Activated T-helper 1 cell treated with Interleukin-2 at 50 U/mL for 16 hours (primary cell): ENCODE results near the gene DMGDH.

Source experiments
- DNase-seq: peaks from one replicate; pipeline ENCODE4 v3.0.0-alpha.2; 2020; ENCODE audit warnings: low read depth

Gene DMGDH

DNA sequence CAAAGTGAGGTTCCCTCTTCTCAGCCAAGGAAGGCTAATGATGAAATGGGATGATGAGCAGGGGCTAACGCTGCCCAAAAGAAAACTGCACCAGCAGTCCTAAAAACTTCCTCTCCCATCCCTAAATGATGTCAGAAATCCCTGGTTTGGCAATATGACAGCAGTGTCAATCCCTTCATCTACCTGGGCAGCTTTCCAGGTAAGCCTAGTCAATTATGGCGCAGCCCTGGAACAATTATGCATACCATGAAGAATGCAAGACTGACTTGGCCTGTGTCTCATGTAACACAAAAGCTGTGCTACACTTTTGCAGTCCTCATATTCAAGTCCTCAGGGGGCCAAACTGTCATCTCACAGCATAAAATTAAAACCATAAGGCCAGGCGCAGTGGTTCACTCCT lies 7.0 kb downstream of the DMGDH start:
- no peak for DNase-seq

DNA sequence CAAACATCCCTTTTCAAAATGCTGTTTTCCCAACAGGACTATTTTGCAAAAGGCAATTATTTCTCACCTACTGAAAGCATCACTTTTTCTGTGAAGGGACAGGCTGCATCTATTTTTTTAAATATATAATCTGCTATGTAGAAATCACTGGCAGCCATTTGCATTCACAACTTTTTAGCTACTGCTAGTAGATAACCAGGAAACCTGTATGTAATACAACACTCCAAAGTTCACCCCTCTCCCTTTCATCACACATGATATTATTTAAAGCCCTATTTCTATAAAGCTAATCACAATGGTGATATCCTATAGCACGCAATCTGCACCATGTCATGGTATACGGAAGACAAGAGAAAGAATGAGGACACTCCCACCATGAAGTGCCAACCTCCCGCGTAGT lies 9.8 kb downstream of the DMGDH start:
- no peak for DNase-seq

DNA sequence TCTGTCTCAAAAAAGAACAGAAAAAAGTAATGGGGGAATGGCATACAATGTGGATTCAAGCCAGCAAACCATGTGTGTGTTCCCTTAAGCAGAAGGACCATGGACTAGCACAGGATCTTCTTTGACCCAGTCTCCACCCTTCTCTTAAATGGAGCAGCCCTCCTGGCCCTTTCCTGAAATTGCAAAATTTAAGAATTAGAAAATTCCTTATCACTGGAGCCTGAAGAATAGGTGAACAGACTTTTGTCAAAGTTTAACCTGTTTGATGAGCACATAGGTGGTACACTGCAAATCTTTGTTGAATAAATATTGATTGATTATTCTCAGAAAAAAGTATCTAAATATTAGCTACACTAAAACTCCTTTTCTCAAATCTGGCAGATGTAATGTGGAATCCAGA lies 12.6 kb downstream of the DMGDH start:
- no peak for DNase-seq

DNA sequence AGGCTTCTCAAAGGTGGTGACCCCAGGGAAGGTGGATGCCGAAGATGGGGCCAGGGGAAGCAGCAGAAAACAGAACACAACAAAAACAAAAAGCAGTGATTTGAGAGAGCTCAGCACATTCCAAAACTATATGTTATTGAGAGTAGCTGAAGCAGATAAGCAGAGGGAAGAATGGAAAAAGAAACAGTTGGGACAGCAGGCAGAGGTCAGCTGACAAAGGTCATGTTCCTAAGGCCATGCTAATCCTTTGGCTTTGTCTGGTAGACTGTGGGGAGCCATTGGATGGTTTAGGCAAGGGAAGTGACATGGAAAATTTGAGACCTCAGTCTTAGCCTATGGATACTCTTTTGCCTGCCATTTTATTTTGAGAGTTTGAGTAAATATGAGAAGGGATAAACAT lies 14.5 kb downstream of the DMGDH start:
- no peak for DNase-seq

DNA sequence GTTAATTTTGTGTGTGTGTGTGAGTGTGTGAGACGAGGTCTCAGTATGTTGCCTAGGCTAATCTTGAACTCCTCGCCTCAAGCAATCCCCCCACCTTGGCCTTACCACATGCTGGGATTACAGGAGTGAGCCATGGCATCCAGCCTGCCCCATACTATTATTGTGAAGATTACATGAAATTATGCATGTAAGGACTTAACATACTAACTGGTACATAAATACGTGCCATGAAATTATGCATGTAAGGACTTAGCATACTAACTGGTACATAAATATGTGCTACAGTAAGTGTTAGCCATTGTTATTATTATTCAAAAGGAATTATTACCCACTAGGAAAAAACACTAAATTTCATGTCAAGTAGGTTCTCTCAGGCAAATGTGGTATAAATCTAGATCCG lies 16.2 kb downstream of the DMGDH start:
- no peak for DNase-seq

DNA sequence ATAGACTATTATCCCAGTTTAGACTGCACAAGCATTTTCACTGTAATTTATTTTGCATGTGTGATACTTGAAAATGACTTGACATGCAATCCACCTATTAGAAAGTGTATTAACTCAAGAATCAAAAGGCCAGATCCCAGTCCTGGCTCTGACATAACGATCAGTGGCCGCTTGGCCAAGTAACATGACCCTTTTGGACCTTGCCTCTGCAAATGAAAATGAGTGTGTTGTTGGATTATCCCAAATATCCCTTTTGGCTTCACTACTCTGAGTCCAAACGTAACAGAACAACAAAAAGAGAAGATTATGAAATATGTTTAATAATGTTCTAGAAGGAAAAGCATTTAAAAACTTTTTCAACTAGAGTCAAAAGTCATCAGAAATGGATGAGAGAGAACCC lies 19.0 kb downstream of the DMGDH start:
- no peak for DNase-seq

DNA sequence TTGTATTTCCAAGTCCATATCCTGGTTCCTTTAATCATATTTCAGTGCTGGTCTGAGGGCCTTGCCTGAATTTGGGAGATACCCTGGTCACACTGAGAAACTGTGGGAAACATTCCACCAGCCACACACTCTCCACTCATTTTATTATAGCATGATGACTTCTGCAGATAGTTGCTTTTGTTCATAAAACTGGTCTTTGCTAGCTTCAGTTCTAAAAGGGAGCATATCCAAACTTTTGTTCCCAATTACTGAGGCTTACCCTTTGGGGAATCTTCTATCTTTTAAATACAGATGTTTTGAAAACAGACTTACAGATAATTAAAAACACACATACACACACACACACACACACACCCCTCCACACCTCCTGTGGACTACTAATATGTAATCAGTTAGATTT lies 21.0 kb downstream of the DMGDH start:
- DNase-seq, result no peak

DNA sequence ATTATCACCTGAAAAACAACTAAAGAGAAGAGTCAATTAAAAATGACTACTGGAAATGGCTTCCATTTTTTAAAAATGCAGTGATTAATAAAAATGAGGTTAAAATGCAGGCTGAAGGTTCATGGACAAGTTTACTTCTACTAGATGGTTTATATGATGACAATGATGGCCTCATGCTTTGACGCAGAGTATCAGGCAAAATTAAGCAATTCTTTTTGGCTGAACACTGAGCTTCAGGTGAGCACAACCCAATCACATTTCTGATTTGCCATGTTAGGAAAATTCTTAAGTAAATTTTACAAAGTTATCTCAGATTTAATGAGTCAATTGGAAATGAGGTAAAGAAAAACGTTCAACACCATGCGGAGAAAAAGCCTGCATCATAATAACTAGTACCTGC lies 22.3 kb downstream of the DMGDH start:
- DNase-seq, result no peak

DNA sequence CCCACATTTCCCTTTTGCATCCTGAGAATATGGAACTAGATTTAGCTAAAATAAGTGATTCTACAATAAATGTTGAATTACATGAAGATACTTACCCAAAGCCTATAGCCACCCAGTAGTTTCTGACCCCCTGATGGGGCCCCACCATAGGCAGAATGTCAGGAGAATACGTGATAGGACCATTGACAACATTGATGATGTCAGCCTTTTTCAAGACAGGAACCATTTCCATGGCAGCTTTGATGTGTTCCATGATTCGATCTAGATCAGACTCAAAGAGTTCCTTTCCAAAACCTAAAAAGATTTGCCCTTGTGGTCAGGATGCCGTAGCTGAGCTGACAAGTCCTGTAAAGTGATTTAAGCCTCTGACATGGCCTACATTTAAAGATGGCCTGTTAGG lies 27.3 kb downstream of the DMGDH start:
- DNase-seq, result no peak

DNA sequence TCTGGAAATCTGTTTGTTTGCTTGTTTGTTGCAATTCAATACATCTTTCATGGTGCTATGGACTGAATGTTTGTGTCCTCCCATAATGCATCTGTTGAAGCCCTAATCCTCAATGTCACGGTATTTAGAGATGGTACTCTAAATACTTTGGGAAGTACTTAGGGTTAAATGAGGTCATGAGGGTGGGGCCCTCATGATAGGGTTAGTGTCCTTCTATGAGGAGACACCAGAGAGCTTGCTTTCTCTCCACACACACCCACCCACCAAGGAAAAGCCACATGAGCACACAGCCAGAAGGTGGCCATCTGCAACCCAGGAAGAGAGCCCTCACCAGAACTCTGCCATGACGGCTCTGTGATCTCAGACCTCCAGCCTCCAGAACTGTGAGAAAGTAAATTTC lies 32.7 kb downstream of the DMGDH start:
- DNase-seq, result no peak

DNA sequence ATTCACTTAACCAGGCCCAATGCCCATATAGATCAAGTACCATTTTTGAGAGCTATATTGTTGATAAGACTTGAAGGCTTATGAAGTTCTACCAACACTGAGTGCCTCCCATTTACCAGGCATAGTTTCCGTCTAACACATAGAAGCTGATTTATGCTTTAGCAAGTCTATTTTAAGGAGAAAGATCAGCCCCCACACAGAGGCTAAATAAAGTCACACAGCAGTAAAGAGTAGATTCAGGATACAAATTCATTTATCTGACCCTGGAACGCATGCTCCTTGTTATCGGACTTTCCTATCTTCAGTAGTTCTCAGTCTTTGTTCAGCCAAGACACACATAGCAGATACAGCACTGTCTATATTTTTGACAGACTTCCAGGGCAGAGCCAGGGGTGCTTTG lies 34.2 kb downstream of the DMGDH start:
- DNase-seq, result no peak

DNA sequence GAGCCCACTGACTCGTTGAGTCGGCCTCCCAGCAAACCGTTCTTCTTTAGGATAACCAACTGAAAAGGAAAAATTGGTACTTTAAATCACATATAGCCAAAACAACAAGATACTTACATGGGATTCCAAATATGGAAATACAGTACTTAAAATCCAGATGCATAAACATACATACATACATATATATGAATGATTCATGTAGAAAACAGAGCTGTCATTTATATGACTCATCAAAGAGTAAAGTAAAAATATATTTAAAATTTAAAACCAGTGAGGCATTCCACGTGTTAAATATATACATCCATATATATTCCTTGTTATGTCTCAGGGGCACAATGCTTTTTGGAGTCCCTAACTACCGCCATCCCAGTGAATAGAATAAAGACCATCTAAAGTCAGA lies 36.7 kb downstream of the DMGDH start:
- DNase-seq, result no peak

DNA sequence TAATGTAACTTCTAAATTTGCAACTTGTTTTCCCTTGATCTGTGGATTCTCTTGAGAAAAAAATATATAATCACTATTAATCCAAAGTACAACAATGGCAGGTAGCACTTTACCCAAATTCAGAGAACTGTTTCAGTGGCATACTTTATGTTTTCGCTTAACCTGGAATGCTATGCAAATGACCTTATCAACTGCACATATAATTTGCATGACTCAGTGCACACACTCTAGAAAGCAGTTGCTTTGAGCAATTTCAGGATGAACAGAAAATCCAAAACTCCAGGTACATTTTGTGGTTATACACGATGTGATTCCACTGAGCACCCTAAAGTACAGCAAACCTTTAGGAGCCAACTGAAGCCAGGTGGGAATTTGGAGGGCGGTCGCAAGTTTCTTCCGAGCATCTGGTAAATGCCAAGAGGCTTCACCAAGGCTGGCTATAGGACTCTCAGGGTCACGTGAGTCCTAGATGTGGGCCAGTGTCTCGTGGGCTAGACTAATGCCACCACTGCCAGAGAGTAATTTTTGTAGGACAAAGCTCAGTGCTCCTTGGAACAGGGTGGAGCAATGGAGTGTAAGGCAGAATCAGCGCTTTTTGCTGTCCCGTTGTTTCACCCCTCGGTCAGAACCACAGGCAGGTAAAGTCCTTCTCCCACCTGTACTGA lies 37.3 kb downstream of the DMGDH start:
- DNase-seq, result no peak

DNA sequence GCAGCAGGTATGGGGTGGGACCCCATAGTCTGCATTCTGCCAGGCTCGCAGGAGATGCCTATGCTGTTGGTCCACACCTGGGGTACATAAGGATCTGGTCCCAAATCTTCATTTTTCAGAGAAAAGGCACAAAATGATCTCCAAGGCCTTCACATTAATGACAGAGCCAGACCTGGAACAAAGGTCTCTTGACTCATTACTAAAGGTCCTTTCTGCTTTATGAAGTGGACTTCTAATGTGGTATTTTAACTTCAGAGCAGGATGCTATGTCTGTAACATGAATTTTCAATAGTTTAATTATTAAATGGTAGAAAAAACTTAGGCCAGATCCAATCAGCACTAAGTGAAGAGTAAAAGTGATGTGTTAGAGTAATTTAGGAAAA lies 38.0 kb downstream of the DMGDH start:
- DNase-seq, result no peak

DNA sequence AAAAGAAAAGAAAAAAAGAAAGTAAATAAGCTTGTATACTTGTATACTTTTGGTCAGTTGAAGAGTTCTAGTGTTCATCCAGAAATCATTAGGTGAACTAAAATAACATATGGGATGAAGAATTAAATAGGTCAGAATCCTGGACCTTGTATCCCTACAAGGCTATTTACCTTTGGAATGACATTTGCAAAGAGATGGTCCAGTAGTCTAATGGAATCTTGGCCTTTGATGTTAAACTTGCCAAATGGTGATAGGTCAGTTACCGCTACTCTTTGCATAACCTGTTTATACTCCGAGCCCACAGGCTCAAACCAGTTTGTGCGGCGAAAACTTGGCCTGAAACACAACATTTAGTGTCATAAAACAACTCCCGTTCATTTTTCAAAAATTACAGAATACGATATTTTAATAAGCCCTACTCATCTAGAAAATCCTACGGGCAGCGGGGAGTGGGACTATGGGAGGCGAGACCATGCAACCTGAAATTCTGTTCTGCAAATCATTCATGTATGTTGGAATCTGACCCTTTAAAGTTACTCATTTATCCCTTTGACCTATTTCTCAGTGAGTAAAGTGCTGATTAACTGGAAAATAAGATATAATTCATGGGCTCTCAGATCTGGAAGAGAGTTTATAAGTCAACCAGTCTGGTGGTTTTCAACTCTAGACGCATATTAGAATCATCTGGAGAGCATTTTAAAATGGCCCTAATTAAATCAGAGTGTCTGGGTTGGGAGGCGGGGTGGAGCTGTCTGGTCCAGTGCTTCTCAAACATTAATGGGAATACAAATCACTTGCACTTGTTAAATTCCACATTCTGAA lies 38.6 kb downstream of the DMGDH start:
- DNase-seq, result no peak

DNA sequence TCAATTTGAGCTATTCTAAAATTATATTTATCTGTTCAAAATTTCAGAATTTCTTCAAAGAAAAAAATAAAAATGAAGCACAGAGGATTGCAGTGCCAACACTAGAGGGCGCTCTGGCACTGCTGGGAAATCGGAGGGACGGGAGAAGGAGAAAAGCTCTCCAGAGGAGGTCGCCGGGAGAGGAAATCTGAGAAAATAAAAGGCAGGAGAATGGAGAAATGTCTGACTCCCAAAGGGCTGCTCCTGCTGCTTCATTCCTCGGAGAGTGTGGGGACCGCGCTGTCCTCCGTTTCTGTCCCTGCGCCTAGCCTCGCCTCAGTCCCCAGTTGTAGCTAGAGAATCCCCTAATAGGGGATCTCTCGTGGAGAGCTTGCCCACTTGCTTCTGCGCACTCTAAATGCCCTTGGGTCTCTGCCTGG lies 44.4 kb downstream of the DMGDH start:
- peak; percentile 10 for DNase-seq

DNA sequence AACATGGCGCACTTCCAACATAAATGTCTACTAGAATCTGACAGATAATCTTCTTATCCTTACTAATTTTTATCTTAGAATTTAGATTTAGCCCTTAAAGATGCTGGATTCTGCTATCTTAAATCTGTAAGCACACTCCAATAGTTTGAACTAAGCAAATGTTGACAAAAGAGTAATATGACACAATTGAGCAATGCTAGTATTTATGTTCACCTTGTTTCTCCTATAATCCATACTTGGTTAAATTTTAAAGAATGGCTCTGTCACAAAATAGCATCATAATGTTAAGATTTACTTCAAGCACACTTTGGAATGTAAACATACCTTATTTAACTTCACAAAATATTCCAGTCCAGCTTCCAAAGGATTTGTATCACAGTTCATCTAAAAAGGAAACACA lies 45.5 kb downstream of the DMGDH start:
- DNase-seq, result no peak

DNA sequence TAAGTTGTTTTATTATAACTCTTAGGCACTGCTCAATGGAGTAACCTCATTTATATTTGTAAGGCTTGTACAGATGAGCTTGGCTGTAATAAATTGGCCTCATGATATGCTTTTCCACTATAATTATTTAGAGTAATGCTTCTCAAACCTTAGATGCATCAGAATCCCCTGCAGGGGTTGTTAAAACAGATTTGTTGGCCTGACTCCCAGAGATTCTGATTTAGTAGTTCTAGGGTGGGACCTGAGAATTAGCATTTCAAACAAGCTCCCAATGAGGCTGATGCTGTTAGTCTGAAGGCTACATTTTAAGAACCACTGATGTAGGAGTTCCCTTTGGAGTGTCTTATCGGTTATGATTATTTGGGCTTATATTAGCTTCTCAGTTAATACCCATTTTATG lies 46.1 kb downstream of the DMGDH start:
- no peak for DNase-seq

DNA sequence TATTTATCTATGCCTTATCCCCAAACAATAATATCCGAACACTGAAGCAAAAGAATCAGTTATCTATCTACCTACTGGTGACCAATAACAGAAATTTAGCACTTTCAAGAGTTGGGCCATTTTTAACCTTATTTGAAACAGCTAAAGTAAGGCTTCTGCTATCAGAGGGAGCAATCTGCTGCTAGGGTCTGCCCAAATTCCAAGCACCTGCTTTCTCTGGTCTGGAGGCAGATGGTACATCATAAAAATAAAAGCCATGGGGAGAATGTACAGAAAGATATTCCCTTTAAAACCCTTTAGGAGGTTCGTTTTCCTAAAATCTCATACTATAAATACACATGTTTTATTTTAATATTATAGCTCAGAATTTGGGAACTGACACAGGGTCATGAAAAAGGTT lies 46.7 kb downstream of the DMGDH start:
- no peak for DNase-seq

DNA sequence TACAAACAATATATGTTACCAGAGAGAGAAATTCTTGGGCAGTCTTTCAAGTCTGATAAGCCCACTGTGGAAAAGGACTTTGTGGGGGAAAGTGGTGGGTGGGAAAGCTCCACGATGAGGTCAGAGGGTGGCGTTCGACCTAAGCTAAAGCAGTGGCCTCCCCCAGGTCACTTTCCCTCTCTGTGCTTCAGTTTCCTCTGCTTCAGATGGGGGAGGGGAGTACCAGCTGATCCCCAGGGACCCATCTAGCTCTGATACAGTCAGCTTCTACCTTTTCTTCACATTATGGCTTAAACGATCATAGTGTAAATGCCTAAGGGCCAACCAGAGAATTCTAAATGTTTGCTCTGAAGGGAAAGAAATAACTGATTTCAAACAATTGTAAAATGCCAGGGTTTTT lies 47.7 kb downstream of the DMGDH start:
- DNase-seq, result no peak

DNA sequence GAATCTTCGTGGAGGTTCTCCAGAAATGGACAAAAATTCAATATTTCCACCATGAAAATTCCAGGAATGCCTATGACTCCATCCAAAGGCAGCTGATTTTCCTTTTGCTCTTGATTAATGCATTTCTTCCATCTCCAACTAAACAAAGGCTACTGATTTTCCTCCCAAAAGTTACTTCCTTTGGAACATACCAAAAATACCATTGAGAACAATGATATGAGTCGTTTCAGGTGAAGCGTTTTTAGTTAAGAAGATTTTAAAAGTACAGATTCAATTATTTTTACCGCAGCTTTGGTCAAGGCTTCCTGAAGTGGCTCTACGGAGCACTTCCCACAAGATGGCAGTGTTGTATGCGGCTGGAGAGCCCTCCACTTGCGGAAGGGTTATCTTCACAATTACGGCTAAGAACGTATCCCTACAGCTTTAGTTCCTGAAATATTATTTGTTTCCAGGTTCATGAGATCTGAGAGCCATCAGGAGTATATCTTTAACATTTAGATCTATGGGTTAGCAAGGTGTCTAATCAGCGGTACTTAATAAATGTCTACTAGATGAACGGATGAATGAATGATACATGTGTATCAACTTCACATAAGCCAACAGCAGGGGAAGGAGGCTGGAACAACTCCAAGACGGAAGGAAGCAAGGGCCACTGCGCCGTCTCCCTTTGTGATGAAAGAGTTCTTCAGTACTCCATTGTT lies 48.5 kb downstream of the DMGDH start:
- no peak for DNase-seq

DNA sequence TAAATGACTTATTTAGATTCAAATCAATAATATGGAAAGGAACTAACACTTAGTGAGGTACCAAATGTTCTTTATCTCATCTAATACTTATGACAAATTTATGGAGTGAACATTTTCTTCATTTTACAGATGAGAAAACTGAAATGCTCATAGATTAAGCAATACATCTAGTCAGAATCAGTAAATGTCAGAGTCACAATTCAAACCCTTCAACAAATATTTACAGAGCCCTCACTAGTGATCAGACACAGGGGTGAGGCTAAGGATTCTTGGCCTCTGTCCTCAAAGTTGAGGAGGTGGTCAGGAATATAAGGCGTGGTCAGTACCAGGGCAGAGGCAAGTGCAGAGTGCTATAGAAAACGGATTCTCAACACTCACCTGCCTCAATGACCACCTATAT lies 54.8 kb downstream of the DMGDH start:
- DNase-seq, result no peak

DNA sequence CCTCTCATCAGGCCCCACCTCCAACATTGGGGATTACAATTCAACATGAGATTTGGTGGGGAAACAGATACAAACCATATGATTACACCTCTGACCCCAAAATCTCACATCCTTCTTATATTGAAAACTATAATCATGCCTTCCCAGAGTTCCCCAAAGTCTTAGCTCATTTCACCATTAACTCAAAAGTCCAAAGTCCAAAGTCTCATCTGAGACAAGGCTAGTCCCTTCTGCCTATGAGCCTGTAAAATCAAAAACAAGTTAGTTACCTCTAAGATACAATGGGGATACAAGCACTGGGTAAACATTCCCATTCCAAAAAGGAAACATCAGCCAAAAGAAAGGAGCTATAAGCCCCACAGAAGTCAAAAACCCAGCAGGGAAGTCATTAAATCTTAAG lies 57.6 kb downstream of the DMGDH start:
- DNase-seq, result no peak
